KMS-11 (cell line): ENCODE results near the gene MAST4.

Experiments
- H2AFZ ChIP-seq: fragments of 200-600 bp; sonication (generic); 2 replicates; pipeline ENCODE4 v1.6.1; 2016; ENCODE audit warnings: antibody characterized with exemption, mixed run types, low read depth
- H3K27ac ChIP-seq: fragments of 200-600 bp; sonication (generic); 2 replicates; pipeline ENCODE4 v1.6.1; 2016; ENCODE audit warnings: mild to moderate bottlenecking, mixed run types
- H3K27me3 ChIP-seq: fragments of 200-600 bp; sonication (generic); 2 replicates; pipeline ENCODE4 v1.6.1; 2017; ENCODE audit warnings: mild to moderate bottlenecking, low read depth, mixed run types, moderate library complexity; ENCODE audit not compliant: insufficient read depth
- H3K36me3 ChIP-seq: fragments of 200-600 bp; sonication (generic); 2 replicates; pipeline ENCODE4 v1.6.1; 2017; ENCODE audit warnings: mild to moderate bottlenecking, mixed run types; ENCODE audit not compliant: insufficient read depth
- H3K4me1 ChIP-seq: fragments of 200-600 bp; sonication (generic); 2 replicates; pipeline ENCODE4 v1.6.1; 2016; ENCODE audit warnings: mild to moderate bottlenecking, low read depth, mixed run types; ENCODE audit not compliant: poor library complexity, severe bottlenecking
- H3K4me2 ChIP-seq: fragments of 200-600 bp; sonication (generic); 2 replicates; pipeline ENCODE4 v1.7.0; 2016; ENCODE audit warnings: mild to moderate bottlenecking, mixed run types
- H3K4me3 ChIP-seq: fragments of 200-600 bp; sonication (generic); IDR thresholded peaks from 2 replicates; pipeline ENCODE4 v1.6.1; 2017; ENCODE audit warnings: low read depth, low read length, mixed read lengths; ENCODE audit not compliant: insufficient read depth
- H3K79me2 ChIP-seq: fragments of 200-600 bp; sonication (generic); 2 replicates; pipeline ENCODE4 v1.6.1; 2016; ENCODE audit warnings: low read depth, mixed run types; ENCODE audit not compliant: insufficient read depth
- H3K9ac ChIP-seq: fragments of 200-600 bp; sonication (generic); 2 replicates; pipeline ENCODE4 v1.6.1; 2016; ENCODE audit warnings: mild to moderate bottlenecking, mixed run types
- H4K20me1 ChIP-seq: fragments of 200-600 bp; sonication (generic); 2 replicates; pipeline ENCODE4 v1.6.1; 2016; ENCODE audit warnings: mild to moderate bottlenecking, mixed run types; ENCODE audit not compliant: insufficient read depth
- CTCF ChIP-seq: fragments of 200-600 bp; sonication (generic); conservative IDR thresholded peaks from 2 replicates; pipeline ENCODE4 v1.6.1; 2017; ENCODE audit warnings: low read depth, mild to moderate bottlenecking, antibody characterized with exemption, low read length, moderate library complexity, mixed read lengths

The MAST4 gene

GRCh38 chr5:66777868-66778267 is 181.7 kb downstream of the MAST4 start:
- H3K4me2 ChIP-seq, result no peak overlapping the region
- no peak overlapping the region for H3K27ac ChIP-seq
- no peaks in the 10 kb centered on the region for H4K20me1 ChIP-seq
- no peaks in the 10 kb centered on the region for H3K36me3 ChIP-seq
- no peak overlapping the region for H3K9ac ChIP-seq
- TF ChIP-seq CTCF, result no peak
- no peak overlapping the region for H2AFZ ChIP-seq
- no peaks in the 10 kb centered on the region for H3K27me3 ChIP-seq
- no peaks in the 10 kb centered on the region for H3K4me1 ChIP-seq
- no peak overlapping the region for H3K4me3 ChIP-seq
- H3K79me2 ChIP-seq, result no peaks in the 10 kb centered on the region

DNA sequence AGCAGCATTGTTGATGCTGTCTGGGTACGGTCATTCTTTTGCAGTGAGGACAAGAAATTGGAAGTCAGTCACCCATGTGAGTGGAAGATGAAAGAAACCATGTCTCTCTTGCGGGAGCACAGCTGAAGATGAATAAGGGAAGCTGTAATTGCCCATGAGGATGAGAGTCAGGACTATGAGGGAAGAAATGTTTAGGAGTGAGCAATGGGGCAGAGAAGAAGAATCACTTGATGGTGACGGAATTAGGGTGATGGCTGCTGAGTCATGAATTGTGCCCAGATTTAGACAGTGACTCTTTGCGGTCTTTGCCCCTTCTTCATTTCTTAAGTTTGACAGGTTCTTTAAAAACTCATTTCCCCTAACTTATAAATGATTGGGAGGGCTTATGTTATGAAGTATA is 183.3 kb downstream of the MAST4 start:
- H2AFZ ChIP-seq, result no peak overlapping the region
- no peak overlapping the region for H3K4me3 ChIP-seq
- no peak overlapping the region for H3K9ac ChIP-seq
- TF ChIP-seq CTCF, result no peak
- no peaks in the 10 kb centered on the region for H3K36me3 ChIP-seq
- H3K4me1 ChIP-seq, result no peaks in the 10 kb centered on the region
- no peak overlapping the region for H3K27ac ChIP-seq
- no peak overlapping the region for H3K4me2 ChIP-seq
- no peaks in the 10 kb centered on the region for H4K20me1 ChIP-seq
- H3K79me2 ChIP-seq, result no peaks in the 10 kb centered on the region
- H3K27me3 ChIP-seq, result no peaks in the 10 kb centered on the region

DNA sequence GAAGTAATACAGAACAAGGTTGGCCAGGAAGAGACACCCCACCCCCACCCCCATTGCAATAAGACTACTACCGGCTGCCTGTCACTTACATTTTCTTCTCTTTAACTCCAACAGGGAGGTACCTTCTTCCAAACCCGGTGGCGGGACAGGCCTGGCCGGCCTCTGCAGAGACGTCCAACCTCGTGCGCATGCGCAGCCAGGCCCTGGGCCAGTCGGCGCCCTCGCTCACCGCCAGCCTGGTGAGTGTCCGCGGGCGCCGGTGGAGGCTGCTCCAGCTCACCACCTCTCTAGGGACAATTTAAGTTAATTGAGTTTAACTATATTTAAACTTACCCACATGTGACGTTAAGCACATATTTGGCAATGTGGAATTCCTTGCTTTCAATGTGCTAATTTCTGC is 192.4 kb downstream of the MAST4 start:
- Histone ChIP-seq H3K36me3 (no peaks in the 10 kb centered on the region), H3K9ac (no peak overlapping the region), H3K27me3 (no peaks in the 10 kb centered on the region)

GRCh38 chr5:66789434-66789833 is 193.2 kb downstream of the MAST4 start:
- no peaks in the 10 kb centered on the region for H3K4me1 ChIP-seq
- no peaks in the 10 kb centered on the region for H3K27me3 ChIP-seq
- TF ChIP-seq CTCF, result no peak
- no peaks in the 10 kb centered on the region for H3K36me3 ChIP-seq
- H3K9ac ChIP-seq, result no peak overlapping the region
- no peak overlapping the region for H2AFZ ChIP-seq
- H3K4me2 ChIP-seq, result no peak overlapping the region
- H4K20me1 ChIP-seq, result no peaks in the 10 kb centered on the region
- H3K4me3 ChIP-seq, result no peak overlapping the region
- no peak overlapping the region for H3K27ac ChIP-seq
- H3K79me2 ChIP-seq, result no peaks in the 10 kb centered on the region

More for the DNA sequence above, 192.4 kb downstream of the MAST4 start:
- Histone ChIP-seq H3K4me2 (no peak overlapping the region), H3K4me3 (no peak overlapping the region), H4K20me1 (no peaks in the 10 kb centered on the region), H3K27ac (no peak overlapping the region), H3K4me1 (no peaks in the 10 kb centered on the region), H3K79me2 (no peaks in the 10 kb centered on the region), H2AFZ (no peak overlapping the region)
- TF ChIP-seq CTCF, result no peak
